CD4-positive, CD25-positive, alpha-beta regulatory T cell (primary cell): ENCODE measurements around the gene HYDIN. TPM values are rescaled to one million over a fixed set of nuclear protein-coding genes. Genes with fewer than 3 reads are reported as not detected.
A peak's percentile ranks its signal among the peaks of the same experiment; 100 is the strongest.

Experiments used
- ATAC-seq, 2 donors: fragments of 150-1000 bp; cut with Tn5 transposase; one replicate each; pipeline ENCODE4 v1.10.0; 2021; ENCODE audit warnings: low read depth in 2 of 2, moderate number of reproducible peaks in 2 of 2, moderate library complexity in 1 of 2
- DNase-seq, 3 donors: peaks; one replicate each; pipeline versions ENCODE4 v3.0.0 to v3.0.0-alpha.2; 2012 to 2022; ENCODE audit warnings: mixed read lengths in 1 of 3
- H3K27ac ChIP-seq: one replicate; pipeline ENCODE4 v1.7.0; 2013; ENCODE audit warnings: mild to moderate bottlenecking, low read length; ENCODE audit not compliant: insufficient read depth, poor library complexity, severe bottlenecking
- H3K27me3 ChIP-seq: one replicate; pipeline ENCODE4 v1.7.0; 2013; ENCODE audit warnings: low read length; ENCODE audit not compliant: control insufficient read depth, insufficient read depth
- H3K36me3 ChIP-seq: one replicate; pipeline ENCODE4 v1.7.0; 2013; ENCODE audit warnings: mild to moderate bottlenecking, low read length, moderate library complexity; ENCODE audit not compliant: control insufficient read depth, insufficient read depth
- H3K4me1 ChIP-seq: 2 replicates; pipeline ENCODE4 v1.7.0; 2013; ENCODE audit warnings: mild to moderate bottlenecking, low read length; ENCODE audit not compliant: insufficient read depth, control insufficient read depth, poor library complexity, severe bottlenecking
- H3K4me3 ChIP-seq: one replicate; pipeline ENCODE4 v1.7.0; 2013; ENCODE audit warnings: low read depth, mild to moderate bottlenecking, low read length, moderate library complexity
- H3K9me3 ChIP-seq, 2 experiments: 1 replicate in 1 of 2; 2 replicates in 1 of 2; pipeline ENCODE4 v1.7.0; 2013; ENCODE audit warnings: low read length in 2 of 2, mild to moderate bottlenecking in 1 of 2, moderate library complexity in 1 of 2; ENCODE audit not compliant: control insufficient read depth in 2 of 2
- H3K27ac Mint-ChIP-seq, 3 donors: one replicate each; pipeline ENCODE4 v1.8.0; 2020 to 2022; ENCODE audit warnings: mild to moderate bottlenecking in 3 of 3, mixed read lengths in 3 of 3, moderate library complexity in 2 of 3
- H3K27me3 Mint-ChIP-seq: one replicate; pipeline ENCODE4 v1.8.0; 2022; ENCODE audit warnings: mild to moderate bottlenecking, mixed read lengths
- H3K36me3 Mint-ChIP-seq: one replicate; pipeline ENCODE4 v1.8.0; 2020; ENCODE audit warnings: mixed read lengths
- H3K4me1 Mint-ChIP-seq, 4 donors: one replicate each; pipeline ENCODE4 v1.8.0; 2020 to 2022; ENCODE audit warnings: mixed read lengths in 4 of 4, mild to moderate bottlenecking in 1 of 4
- H3K4me3 Mint-ChIP-seq, 4 donors: one replicate each; pipeline ENCODE4 v1.8.0; 2020 to 2022; ENCODE audit warnings: mild to moderate bottlenecking in 4 of 4, mixed read lengths in 4 of 4, moderate library complexity in 3 of 4
- H3K9me3 Mint-ChIP-seq, 7 donors: one replicate each; pipeline ENCODE4 v1.8.0; 2020 to 2022; ENCODE audit warnings: mixed read lengths in 7 of 7, mild to moderate bottlenecking in 3 of 7, moderate library complexity in 2 of 7
- polyA plus RNA-seq, 4 donors: library from polyadenylated mRNA; unstranded; fragments of 300-500 nt; fragmentation: Illumina TruSeq; gene quantifications; one replicate each; pipeline ENCODE4 v1.2.3, GENCODE V29; 2021
- total RNA-seq: library from RNA; stranded (reverse); gene quantifications from one replicate; pipeline ENCODE4 v1.2.3, GENCODE V29; 2022

Gene HYDIN
- total and polyA plus RNA-seq, 5 donors from 2014 or later: not detected

DNA sequence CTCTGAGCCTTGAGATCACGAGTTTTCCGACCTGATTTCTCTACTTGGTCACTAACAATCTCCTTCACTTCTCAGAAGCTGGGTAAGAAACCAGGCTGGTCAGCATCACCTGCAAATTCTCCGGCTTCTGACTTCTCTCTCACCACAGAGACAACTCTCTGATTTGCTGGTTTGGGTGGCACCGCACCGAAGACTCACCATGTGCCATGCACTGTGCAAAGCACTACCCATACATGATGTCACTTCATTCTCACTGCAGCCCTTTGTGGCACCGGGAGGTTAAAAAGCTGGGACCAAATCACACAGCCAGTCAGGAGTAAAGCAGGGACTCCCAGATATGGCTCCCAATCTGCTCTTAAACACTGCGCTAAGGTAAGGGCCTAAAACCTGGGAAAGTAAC, 430.2 kb downstream of the HYDIN start:
- Histone ChIP-seq H3K36me3 (peaks cover 17% of the 10 kb centered on the region), H3K4me1 (peaks cover 22% of the 10 kb centered on the region), H3K27ac (peak overlapping the region; percentile 82), H3K27me3 (peaks cover 3% of the 10 kb centered on the region), H3K9me3 (no peaks in the 10 kb centered on the region), H3K4me3 (peak overlapping the region; percentile 92)
- Mint-ChIP-seq H3K4me1 (peaks cover 12 to 42% (median 31%) of the 10 kb centered on the region in 4 donors), H3K27ac (peak overlapping the region; percentile 90 to 96 (median 92)), H3K36me3 (peaks cover 5% of the 10 kb centered on the region), H3K27me3 (peaks cover 12% of the 10 kb centered on the region), H3K9me3 (peaks cover 0 to 5% (median 0%) of the 10 kb centered on the region in 7 donors), H3K4me3 (peak overlapping the region; percentile 94 to 97 (median 96))
- no peak for ATAC-seq
- DNase-seq: peak in 1 of 3 donors; percentile 24

DNA sequence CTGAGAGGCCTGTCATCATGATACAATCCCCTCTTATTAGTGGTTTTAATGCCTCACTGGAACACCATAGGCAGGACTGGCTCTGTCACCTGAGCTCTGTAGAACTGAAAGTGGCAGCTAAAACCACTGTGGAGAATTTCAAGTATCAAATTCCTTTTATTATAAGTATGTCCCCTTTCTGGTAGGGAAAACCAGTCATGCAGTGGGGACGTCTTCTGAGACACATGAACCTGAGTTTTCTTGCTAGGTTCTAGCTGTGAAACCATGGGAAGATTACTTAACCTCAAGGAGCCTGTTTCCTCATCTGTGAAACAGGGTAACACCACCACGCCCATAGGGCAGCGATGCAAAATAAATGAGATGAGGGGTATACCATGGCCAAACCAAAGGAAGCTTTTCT, 434.2 kb downstream of the HYDIN start:
- Mint-ChIP-seq H3K36me3 (peaks cover 5% of the 10 kb centered on the region), H3K4me3 (peak overlapping the region in 1 of 4 donors; percentile 14), H3K27me3 (no peaks in the 10 kb centered on the region), H3K9me3 (no peaks in the 10 kb centered on the region), H3K4me1 (peaks cover 8 to 50% (median 38%) of the 10 kb centered on the region in 4 donors), H3K27ac (no peak overlapping the region)
- H3K9me3 ChIP-seq: no peaks in the 10 kb centered on the region
- no peak overlapping the region for H3K4me3 ChIP-seq
- H3K4me1 ChIP-seq: peaks cover 22% of the 10 kb centered on the region
- no peak overlapping the region for H3K27ac ChIP-seq
- H3K27me3 ChIP-seq: no peaks in the 10 kb centered on the region
- DNase-seq: no peak
- H3K36me3 ChIP-seq: peaks cover 17% of the 10 kb centered on the region
- no peak for ATAC-seq

GRCh38 chr16:70795296-70795912, 435.1 kb downstream of the HYDIN start:
- H3K27ac Mint-ChIP-seq: no peak overlapping the region
- H3K36me3 Mint-ChIP-seq: peaks cover 9% of the 10 kb centered on the region
- DNase-seq (no peak), ATAC-seq (no peak)
- H3K4me1 Mint-ChIP-seq: peaks cover 4 to 51% (median 36%) of the 10 kb centered on the region in 4 donors
- Histone ChIP-seq H3K27me3 (no peaks in the 10 kb centered on the region), H3K9me3 (no peaks in the 10 kb centered on the region), H3K4me1 (peaks cover 20% of the 10 kb centered on the region), H3K4me3 (no peak overlapping the region), H3K36me3 (peaks cover 17% of the 10 kb centered on the region), H3K27ac (no peak overlapping the region)
- H3K27me3 Mint-ChIP-seq: no peaks in the 10 kb centered on the region
- no peaks in the 10 kb centered on the region for H3K9me3 Mint-ChIP-seq
- H3K4me3 Mint-ChIP-seq: no peak overlapping the region

GRCh38 chr16:70793851-70794502, 436.5 kb downstream of the HYDIN start:
- Histone ChIP-seq H3K36me3 (peaks cover 15% of the 10 kb centered on the region), H3K27me3 (no peaks in the 10 kb centered on the region), H3K4me1 (peaks cover 7% of the 10 kb centered on the region), H3K4me3 (no peak overlapping the region), H3K9me3 (no peaks in the 10 kb centered on the region), H3K27ac (no peak overlapping the region)
- Mint-ChIP-seq H3K27ac (no peak overlapping the region), H3K27me3 (no peaks in the 10 kb centered on the region), H3K4me3 (no peak overlapping the region), H3K9me3 (no peaks in the 10 kb centered on the region), H3K4me1 (peaks cover 0 to 45% (median 27%) of the 10 kb centered on the region in 4 donors), H3K36me3 (peaks cover 19% of the 10 kb centered on the region)
- no peak for ATAC-seq
- no peak for DNase-seq

- H3K9me3 ChIP-seq: no peaks in the 10 kb centered on the region
- Mint-ChIP-seq H3K36me3 (peaks cover 27% of the 10 kb centered on the region), H3K27ac (peak overlapping the region in 2 of 3 donors; percentile 58 to 62), H3K4me3 (no peak overlapping the region), H3K27me3 (no peaks in the 10 kb centered on the region), H3K4me1 (peaks cover 0 to 31% (median 17%) of the 10 kb centered on the region in 4 donors), H3K9me3 (no peaks in the 10 kb centered on the region)
- H3K4me3 ChIP-seq: no peak overlapping the region
- DNase-seq (no peak), ATAC-seq (no peak)
- H3K4me1 ChIP-seq: no peaks in the 10 kb centered on the region
- H3K27ac ChIP-seq: no peak overlapping the region
- H3K27me3 ChIP-seq: no peaks in the 10 kb centered on the region
- H3K36me3 ChIP-seq: peaks cover 19% of the 10 kb centered on the region
Measured at GRCh38 chr16:70790815-70791214, 439.7 kb downstream of the HYDIN start.

DNA sequence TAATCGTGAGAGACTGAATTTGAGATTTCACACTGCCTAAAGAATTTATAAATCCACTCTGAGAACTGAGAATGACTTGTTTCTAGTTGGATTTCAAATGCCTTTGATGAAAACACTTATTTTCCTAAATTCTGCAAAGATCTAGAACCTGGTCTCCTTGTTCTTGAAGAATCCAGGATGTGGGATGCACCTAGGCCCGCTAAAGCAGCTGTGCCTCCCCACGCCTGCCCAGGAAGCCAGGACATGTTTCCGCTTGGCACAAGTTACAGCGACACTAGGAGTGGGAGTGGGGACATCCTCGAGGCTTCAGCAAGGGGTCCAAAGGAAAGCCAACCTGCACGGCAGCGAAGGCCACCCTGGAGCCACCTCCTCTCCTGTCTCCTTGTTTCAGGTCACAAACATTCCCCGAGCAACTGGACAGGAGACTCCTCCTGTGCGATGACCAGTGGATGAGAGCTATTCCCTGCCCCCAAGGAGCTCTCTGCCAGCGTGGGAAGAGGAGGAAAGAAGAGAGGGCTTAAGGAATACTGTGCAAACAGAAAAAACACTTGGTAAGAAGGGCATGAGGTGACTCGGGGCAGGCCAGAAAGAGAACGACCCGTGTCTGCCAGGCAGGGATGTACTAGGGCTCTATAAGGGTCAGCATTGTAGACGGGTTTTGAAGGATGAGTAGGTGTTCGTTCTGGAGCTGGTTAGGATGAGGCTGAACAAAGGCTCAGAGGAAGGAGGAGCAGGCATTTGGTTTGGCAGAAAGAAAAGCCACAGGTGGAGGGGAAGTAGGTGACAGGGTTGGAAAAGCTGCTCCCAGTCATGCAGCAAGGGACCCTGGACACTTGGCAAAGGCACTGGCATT, 440.7 kb downstream of the HYDIN start:
- H3K27me3 ChIP-seq: no peaks in the 10 kb centered on the region
- H3K4me3 ChIP-seq: no peak overlapping the region
- H3K27ac ChIP-seq: no peak overlapping the region
- no peaks in the 10 kb centered on the region for H3K9me3 ChIP-seq
- H3K9me3 Mint-ChIP-seq: no peaks in the 10 kb centered on the region
- H3K27ac Mint-ChIP-seq: peak overlapping the region in 2 of 3 donors; percentile 62 to 71
- H3K36me3 ChIP-seq: peaks cover 29% of the 10 kb centered on the region
- H3K4me3 Mint-ChIP-seq: no peak overlapping the region
- H3K27me3 Mint-ChIP-seq: no peaks in the 10 kb centered on the region
- no peak for ATAC-seq
- DNase-seq: no peak
- H3K4me1 ChIP-seq: no peaks in the 10 kb centered on the region
- H3K4me1 Mint-ChIP-seq: peaks cover 0 to 30% (median 17%) of the 10 kb centered on the region in 4 donors
- peaks cover 32% of the 10 kb centered on the region for H3K36me3 Mint-ChIP-seq

DNA sequence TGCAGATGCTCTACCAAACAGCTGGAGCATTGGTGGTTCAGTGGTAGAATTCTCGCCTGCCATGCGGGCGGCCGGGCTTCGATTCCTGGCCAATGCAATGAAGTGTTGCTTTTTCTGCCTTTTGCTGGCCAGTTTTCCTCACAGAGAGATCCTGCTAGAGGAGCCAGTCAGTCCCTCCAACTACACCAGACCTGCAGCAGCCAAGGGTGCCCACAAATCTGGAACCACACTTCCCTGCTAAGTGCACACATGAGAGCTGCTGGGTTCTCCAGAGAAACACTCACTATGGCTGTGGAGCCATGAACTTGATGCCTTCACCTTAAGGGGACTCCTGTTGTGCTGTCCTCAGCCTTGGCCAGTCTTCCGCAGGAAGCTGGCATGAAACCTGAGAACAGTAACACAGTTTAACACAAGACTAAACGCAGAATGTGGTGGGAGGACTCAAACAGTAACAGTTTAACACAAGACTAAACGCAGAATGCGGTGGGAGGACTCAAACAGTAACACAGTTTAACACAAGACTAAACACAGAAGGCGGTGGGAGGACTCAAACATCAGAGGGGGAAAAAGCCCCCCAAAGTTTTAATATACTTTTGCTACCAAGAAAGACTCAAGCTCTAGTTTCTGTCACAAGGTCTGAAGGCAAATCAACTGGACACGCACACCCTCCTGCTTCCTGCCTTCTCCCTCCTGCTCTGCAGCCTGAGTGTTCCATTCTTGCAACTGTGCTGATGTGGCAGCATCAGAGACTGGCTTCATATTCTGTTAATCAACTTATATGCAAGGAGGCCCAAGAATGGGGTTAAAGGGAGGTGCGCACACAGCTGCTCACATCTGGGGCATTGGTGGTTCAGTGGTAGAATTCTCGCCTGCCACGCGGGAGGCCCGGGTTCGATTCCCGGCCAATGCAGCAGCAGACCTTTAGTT, 441.6 kb downstream of the HYDIN start:
- H3K9me3 Mint-ChIP-seq: no peaks in the 10 kb centered on the region
- H3K9me3 ChIP-seq: no peaks in the 10 kb centered on the region
- H3K4me3 Mint-ChIP-seq: no peak overlapping the region
- ATAC-seq (no peak), DNase-seq (no peak)
- peaks cover 0 to 26% (median 15%) of the 10 kb centered on the region in 4 donors for H3K4me1 Mint-ChIP-seq
- no peak overlapping the region for H3K4me3 ChIP-seq
- H3K27ac Mint-ChIP-seq: peak overlapping the region in 1 of 3 donors; percentile 42
- H3K27ac ChIP-seq: no peak overlapping the region
- no peaks in the 10 kb centered on the region for H3K27me3 ChIP-seq
- H3K27me3 Mint-ChIP-seq: no peaks in the 10 kb centered on the region
- peaks cover 36% of the 10 kb centered on the region for H3K36me3 Mint-ChIP-seq
- peaks cover 38% of the 10 kb centered on the region for H3K36me3 ChIP-seq
- no peaks in the 10 kb centered on the region for H3K4me1 ChIP-seq
